GM23338 (cell line): ENCODE results near the gene LONRF2. TPM values are rescaled to one million over a fixed set of nuclear protein-coding genes. Genes with fewer than 3 reads are reported as not detected.

Experiments
- ATAC-seq: fragments of 200-7000 bp; cut with Tn5 transposase; 3 replicates; pipeline ENCODE4 v1.9.1; 2020
- DNase-seq: peaks from one replicate; pipeline ENCODE4 v3.0.0-alpha.2; 2015; ENCODE audit warnings: low spot score
- H2AFZ ChIP-seq: fragments of 200-600 bp; sonication (generic); 2 replicates; pipeline ENCODE4 v1.8.0; 2016; ENCODE audit warnings: antibody characterized with exemption, mild to moderate bottlenecking, moderate library complexity
- H3F3A ChIP-seq: fragments of 200-600 bp; sonication (generic); replicated peaks from 2 replicates; pipeline ENCODE4 v1.8.0; 2017; ENCODE audit warnings: antibody characterized with exemption, mixed run types, low read depth
- H3K27ac ChIP-seq: fragments of 200-600 bp; sonication (generic); 2 replicates; pipeline ENCODE4 v1.6.1; 2016; ENCODE audit warnings: low read depth
- H3K27me3 ChIP-seq: fragments of 200-600 bp; sonication (generic); 2 replicates; pipeline ENCODE4 v1.8.0; 2016; ENCODE audit warnings: mild to moderate bottlenecking, mixed run types, moderate library complexity; ENCODE audit not compliant: insufficient read depth
- H3K36me3 ChIP-seq: fragments of 200-600 bp; sonication (generic); 2 replicates; pipeline ENCODE4 v1.8.0; 2016; ENCODE audit warnings: mild to moderate bottlenecking; ENCODE audit not compliant: insufficient read depth
- H3K4me1 ChIP-seq: fragments of 200-600 bp; sonication (generic); 2 replicates; pipeline ENCODE4 v1.8.0; 2016; ENCODE audit warnings: mild to moderate bottlenecking, moderate library complexity; ENCODE audit not compliant: insufficient read depth
- H3K4me2 ChIP-seq: fragments of 200-600 bp; sonication (generic); 2 replicates; pipeline ENCODE4 v1.7.1; 2017; ENCODE audit warnings: mixed run types
- H3K4me3 ChIP-seq: fragments of 200-600 bp; sonication (generic); 2 replicates; pipeline ENCODE4 v1.6.1; 2016; ENCODE audit warnings: mixed run types
- H3K79me2 ChIP-seq: fragments of 200-600 bp; sonication (generic); replicated peaks from 2 replicates; pipeline ENCODE4 v1.8.0; 2017; ENCODE audit warnings: mild to moderate bottlenecking; ENCODE audit not compliant: insufficient read depth
- H3K9me2 ChIP-seq: fragments of 200-600 bp; sonication (generic); 2 replicates; pipeline ENCODE4 v1.8.0; 2017; ENCODE audit not compliant: insufficient read depth
- H4K20me1 ChIP-seq: fragments of 200-600 bp; sonication (generic); replicated peaks from 2 replicates; pipeline ENCODE4 v1.8.0; 2017; ENCODE audit warnings: mild to moderate bottlenecking; ENCODE audit not compliant: insufficient read depth
- H3K27ac Mint-ChIP-seq: 2 replicates; pipeline ENCODE4 v1.8.0; 2020; ENCODE audit warnings: inconsistent platforms, mild to moderate bottlenecking, moderate library complexity, mixed read lengths
- H3K27me3 Mint-ChIP-seq: 3 replicates; pipeline ENCODE4 v1.8.0; 2022; ENCODE audit warnings: low read depth, mild to moderate bottlenecking, moderate library complexity, mixed read lengths, inconsistent platforms; ENCODE audit not compliant: insufficient read depth, poor library complexity
- H3K36me3 Mint-ChIP-seq: 3 replicates; pipeline ENCODE4 v1.8.0; 2021; ENCODE audit warnings: low read depth, mild to moderate bottlenecking, inconsistent platforms, moderate library complexity, mixed read lengths
- H3K4me1 Mint-ChIP-seq: 3 replicates; pipeline ENCODE4 v1.8.0; 2020; ENCODE audit warnings: mild to moderate bottlenecking, inconsistent platforms, mixed read lengths
- H3K4me3 Mint-ChIP-seq: 3 replicates; pipeline ENCODE4 v1.8.0; 2021; ENCODE audit warnings: moderate library complexity, mild to moderate bottlenecking, inconsistent platforms, mixed read lengths
- H3K9me3 Mint-ChIP-seq: 3 replicates; pipeline ENCODE4 v1.8.0; 2020; ENCODE audit warnings: moderate library complexity, mild to moderate bottlenecking, inconsistent platforms, mixed read lengths
- CREB1 ChIP-seq: fragments of 250-450 bp; sonication (Bioruptor Pico); IDR thresholded peaks from 2 replicates; pipeline ENCODE4 v1.5.0; 2020; ENCODE audit warnings: low read depth, mild to moderate bottlenecking, moderate library complexity
- CTCF ChIP-seq, 2 experiments: fragments of 200-600 bp in 1 of 2; sonication (generic) in 1 of 2; conservative IDR thresholded peaks; 2 replicates each; pipeline versions ENCODE4 v1.5.1 to v1.6.1; 2016 to 2017; ENCODE audit warnings: antibody characterized with exemption in 2 of 2, low read depth in 2 of 2, mild to moderate bottlenecking in 2 of 2, moderate library complexity in 1 of 2
- ETS1 ChIP-seq: IDR thresholded peaks from 2 replicates; pipeline ENCODE4 v1.6.1; 2016; ENCODE audit warnings: antibody characterized with exemption
- EZH2 ChIP-seq: fragments of 200-600 bp; sonication (generic); IDR thresholded peaks from one replicate; pipeline ENCODE4 v1.8.0; 2017; ENCODE audit warnings: antibody characterized with exemption, mild to moderate bottlenecking, low read depth; ENCODE audit not compliant: unreplicated experiment
- EZH2phosphoT487 ChIP-seq: fragments of 200-600 bp; sonication (generic); IDR thresholded peaks from one replicate; pipeline ENCODE4 v1.8.1; 2018; ENCODE audit warnings: antibody characterized with exemption; ENCODE audit not compliant: unreplicated experiment
- JUNB ChIP-seq: IDR thresholded peaks from one replicate; pipeline ENCODE4 v1.6.1; 2016; ENCODE audit warnings: antibody characterized with exemption; ENCODE audit not compliant: unreplicated experiment
- NANOG ChIP-seq: IDR thresholded peaks from 2 replicates; pipeline ENCODE4 v1.6.1; 2016; ENCODE audit warnings: antibody characterized with exemption, borderline replicate concordance
- POLR2AphosphoS5 ChIP-seq: IDR thresholded peaks from 2 replicates; pipeline ENCODE4 v1.6.1; 2016; ENCODE audit warnings: antibody characterized with exemption, low read depth
- REST ChIP-seq: IDR thresholded peaks from one replicate; pipeline ENCODE4 v1.6.1; 2018; ENCODE audit warnings: antibody characterized with exemption; ENCODE audit not compliant: unreplicated experiment
- STAT1 ChIP-seq: IDR thresholded peaks from one replicate; pipeline ENCODE4 v1.6.1; 2016; ENCODE audit warnings: antibody characterized with exemption; ENCODE audit not compliant: unreplicated experiment
- ZNF114 ChIP-seq: fragments of 250-450 bp; sonication (Bioruptor Pico); IDR thresholded peaks from 2 replicates; pipeline ENCODE4 v1.5.0; 2020; ENCODE audit warnings: mild to moderate bottlenecking, moderate library complexity
- ZNF331 ChIP-seq: fragments of 250-450 bp; sonication (Bioruptor Pico); IDR thresholded peaks from 2 replicates; pipeline ENCODE4 v1.5.0; 2020; ENCODE audit warnings: low read depth, mild to moderate bottlenecking, moderate library complexity
- ZNF462 ChIP-seq: fragments of 250-450 bp; sonication (Bioruptor Pico); IDR thresholded peaks from 2 replicates; pipeline ENCODE4 v1.5.0; 2020; ENCODE audit warnings: mild to moderate bottlenecking, moderate library complexity
- polyA plus RNA-seq: library from polyadenylated mRNA; unstranded; fragments of >200 nt; fragmentation: Nextera tagmentation; extraction: Ambion mirVana; gene quantifications from 2 replicates; pipeline ENCODE4 v1.2.1, GENCODE V29; 2016
- total RNA-seq: library from RNA; depleted of rRNA; stranded (reverse); fragments of >200 nt; shearing (Covaris generic); gene quantifications from 2 replicates; pipeline ENCODE4 v1.2.3, GENCODE V29; 2014

LONRF2 gene
- total and polyA plus RNA-seq, 2 experiments from 2014 or later, result 0.05 to 0.24 TPM

- peaks cover 28% of the 10 kb centered on the region for H3K36me3 Mint-ChIP-seq
- Histone ChIP-seq H3K4me3 (no peak overlapping the region), H3K79me2 (no peaks in the 10 kb centered on the region), H3K9me2 (0 out of 2 replicates have a peak, but pooled peaks cover 4% of the 10 kb centered on the region), H3F3A (no peaks in the 10 kb centered on the region), H3K4me2 (no peak overlapping the region), H3K27ac (no peak overlapping the region), H4K20me1 (no peaks in the 10 kb centered on the region), H3K27me3 (no peaks in the 10 kb centered on the region), H2AFZ (no peak overlapping the region), H3K4me1 (peaks cover 17% of the 10 kb centered on the region), H3K36me3 (peaks cover 14% of the 10 kb centered on the region)
- peaks cover 13% of the 10 kb centered on the region; the same call in 2 of the 3 replicates for H3K4me1 Mint-ChIP-seq
- H3K27me3 Mint-ChIP-seq, result no peaks in the 10 kb centered on the region
- no peak overlapping the region for H3K4me3 Mint-ChIP-seq
- TF ChIP-seq ETS1, result no peak
- TF ChIP-seq ZNF462 (CRISPR knock-in tag), result no peak
- no peak for TF ChIP-seq NANOG
- no peak for TF ChIP-seq ZNF114 (CRISPR knock-in tag)
- no peak for TF ChIP-seq CREB1 (CRISPR knock-in tag)
- TF ChIP-seq CTCF (conservative IDR thresholded peaks at IDR 0.05; ENCODE audit: low read depth in 2 of 2), result no peak
- TF ChIP-seq REST, result no peak
- TF ChIP-seq EZH2phosphoT487, result no peak
- TF ChIP-seq ZNF331 (CRISPR knock-in tag), result no peak
- TF ChIP-seq JUNB, result no peak
- TF ChIP-seq EZH2, result no peak
- TF ChIP-seq STAT1, result no peak
- TF ChIP-seq POLR2AphosphoS5, result no peak
- H3K27ac Mint-ChIP-seq, result no peak overlapping the region
- no peak for DNase-seq
- H3K9me3 Mint-ChIP-seq, result peaks cover 38% of the 10 kb centered on the region
- no peak for ATAC-seq
Observed at GRCh38 chr2:100365434-100365833, 43.1 kb upstream of the LONRF2 start.
